Caco-2 (cell line): Measurements from ENCODE around the gene PDE6C. TPM values are rescaled to one million over a fixed set of nuclear protein-coding genes. Genes with fewer than 3 reads are reported as not detected.

Experiments used
- BruUV-seq: library from RNA; stranded (reverse); fragments of 400-500 nt; replicated peaks from 2 replicates; lab custom pipeline; 2021; lab: Mats Ljungman, UMichigan
- CTCF ChIA-PET: fragments of 300-600 bp; sonication (Branson Sonifier 250); formaldehyde crosslinking; loops from one replicate; lab custom pipeline; 2022; ENCODE audit warnings: antibody characterized with exemption; lab: Charles Lee
- POLR2A ChIA-PET: fragments of 300-600 bp; sonication (Branson Sonifier 250); formaldehyde crosslinking; loops from one replicate; lab custom pipeline; 2022; ENCODE audit warnings: antibody characterized with exemption; lab: Charles Lee
- DNase-seq, 2 experiments: peaks; one replicate each; pipeline versions ENCODE4 v3.0.0 to v3.0.0-alpha.2; 2020 to 2022
- H3K27me3 ChIP-seq: replicated peaks from 2 replicates; pipeline ENCODE4 v1.6.0; 2011; ENCODE audit warnings: low read length; ENCODE audit not compliant: control insufficient read depth, insufficient read depth
- H3K36me3 ChIP-seq: 2 replicates; pipeline ENCODE4 v1.5.1; 2011; ENCODE audit warnings: low read length; ENCODE audit not compliant: control insufficient read depth, insufficient read depth
- H3K4me1 ChIP-seq: fragments of 250-450 bp; sonication (Bioruptor Pico); 2 replicates; pipeline ENCODE4 v1.5.1; 2020; ENCODE audit warnings: mild to moderate bottlenecking
- H3K4me3 ChIP-seq: 2 replicates; pipeline ENCODE4 v1.5.1; 2011; ENCODE audit warnings: low read depth, mild to moderate bottlenecking, control low read depth, low read length
- H3K9me3 ChIP-seq: fragments of 250-450 bp; sonication (Bioruptor Pico); 2 replicates; pipeline ENCODE4 v1.5.1; 2020; ENCODE audit warnings: mild to moderate bottlenecking, moderate library complexity
- H3K27ac Mint-ChIP-seq: one replicate; pipeline ENCODE4 v1.8.0; 2022; ENCODE audit warnings: mixed read lengths; ENCODE audit not compliant: unreplicated experiment
- H3K27me3 Mint-ChIP-seq: one replicate; pipeline ENCODE4 v1.8.0; 2022; ENCODE audit warnings: mixed read lengths; ENCODE audit not compliant: insufficient read depth, unreplicated experiment
- H3K36me3 Mint-ChIP-seq: one replicate; pipeline ENCODE4 v1.8.0; 2022; ENCODE audit warnings: mild to moderate bottlenecking, mixed read lengths; ENCODE audit not compliant: insufficient read depth, unreplicated experiment
- H3K4me1 Mint-ChIP-seq: one replicate; pipeline ENCODE4 v1.8.0; 2022; ENCODE audit warnings: low read depth, mixed read lengths; ENCODE audit not compliant: unreplicated experiment
- H3K4me3 Mint-ChIP-seq: one replicate; pipeline ENCODE4 v1.8.0; 2022; ENCODE audit warnings: mild to moderate bottlenecking, moderate library complexity, mixed read lengths; ENCODE audit not compliant: unreplicated experiment
- H3K9me3 Mint-ChIP-seq: one replicate; pipeline ENCODE4 v1.8.0; 2022; ENCODE audit warnings: mixed read lengths; ENCODE audit not compliant: unreplicated experiment
- intact Hi-C: fragments of 100-400 bp; cut with micrococcal nuclease; formaldehyde crosslinking; loops from one replicate; pipeline ENCODE4 v1.10.0; 2022; ENCODE audit not compliant: unreplicated experiment
- total RNA-seq: library from RNA; stranded (reverse); gene quantifications from 2 replicates; pipeline ENCODE4 v1.2.3, GENCODE V29; 2022
- TF ChIP-seq, protein P1 (sequence below), 2 experiments: fragments of 200-600 bp in 1 of 2; IDR thresholded peaks; 1 replicate in 1 of 2; 2 replicates in 1 of 2; pipeline versions ENCODE4 v1.5.1 to v1.8.0; 2011 to 2022; ENCODE audit warnings: antibody characterized with exemption in 1 of 2, control low read depth in 1 of 2, inconsistent platforms in 1 of 2, low read depth in 1 of 2, low read length in 1 of 2, mild to moderate bottlenecking in 1 of 2, moderate library complexity in 1 of 2; ENCODE audit not compliant: insufficient read depth in 1 of 2, severe bottlenecking in 1 of 2, unreplicated experiment in 1 of 2

The PDE6C gene
- total RNA-seq, 1 experiment from 2014 or later, result not detected

DNA sequence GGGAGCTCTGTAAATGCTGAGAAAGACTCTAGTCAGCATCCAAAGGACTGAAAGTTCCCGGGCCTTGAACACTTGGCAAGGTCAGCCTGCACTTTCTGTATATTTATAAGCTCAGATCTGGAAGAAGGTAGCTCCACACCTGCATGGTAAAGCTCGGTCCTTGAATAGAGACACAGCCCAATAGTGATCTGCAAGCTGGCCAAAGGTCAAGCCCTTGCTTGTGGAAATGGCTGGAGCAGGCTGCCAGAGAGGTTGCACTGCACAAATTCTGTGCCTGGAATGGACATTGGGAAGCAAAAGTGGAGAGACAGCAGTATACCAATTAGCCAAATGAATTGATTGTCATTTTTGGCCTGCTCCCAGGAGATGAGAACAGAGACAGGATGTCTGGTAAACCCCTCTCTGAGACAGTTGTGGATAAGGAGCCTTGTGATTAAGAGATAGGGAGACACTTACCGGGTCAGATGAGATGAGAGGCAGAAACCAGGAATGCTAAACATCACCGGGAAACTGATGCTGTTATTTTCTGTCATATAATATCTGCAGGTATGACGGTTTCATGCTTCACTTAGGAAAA lies 98.1 kb downstream of the PDE6C start:
- H3K4me1 ChIP-seq, result 0 out of 2 replicates have a peak, but pooled peaks cover 9% of the 10 kb centered on the region
- no peak overlapping the region for H3K27ac Mint-ChIP-seq
- H3K36me3 Mint-ChIP-seq, result no peaks in the 10 kb centered on the region
- no TSS peak for BruUV-seq
- H3K9me3 Mint-ChIP-seq, result no peaks in the 10 kb centered on the region
- TF ChIP-seq, protein P1, sequence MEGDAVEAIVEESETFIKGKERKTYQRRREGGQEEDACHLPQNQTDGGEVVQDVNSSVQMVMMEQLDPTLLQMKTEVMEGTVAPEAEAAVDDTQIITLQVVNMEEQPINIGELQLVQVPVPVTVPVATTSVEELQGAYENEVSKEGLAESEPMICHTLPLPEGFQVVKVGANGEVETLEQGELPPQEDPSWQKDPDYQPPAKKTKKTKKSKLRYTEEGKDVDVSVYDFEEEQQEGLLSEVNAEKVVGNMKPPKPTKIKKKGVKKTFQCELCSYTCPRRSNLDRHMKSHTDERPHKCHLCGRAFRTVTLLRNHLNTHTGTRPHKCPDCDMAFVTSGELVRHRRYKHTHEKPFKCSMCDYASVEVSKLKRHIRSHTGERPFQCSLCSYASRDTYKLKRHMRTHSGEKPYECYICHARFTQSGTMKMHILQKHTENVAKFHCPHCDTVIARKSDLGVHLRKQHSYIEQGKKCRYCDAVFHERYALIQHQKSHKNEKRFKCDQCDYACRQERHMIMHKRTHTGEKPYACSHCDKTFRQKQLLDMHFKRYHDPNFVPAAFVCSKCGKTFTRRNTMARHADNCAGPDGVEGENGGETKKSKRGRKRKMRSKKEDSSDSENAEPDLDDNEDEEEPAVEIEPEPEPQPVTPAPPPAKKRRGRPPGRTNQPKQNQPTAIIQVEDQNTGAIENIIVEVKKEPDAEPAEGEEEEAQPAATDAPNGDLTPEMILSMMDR (IDR thresholded peaks at IDR 0.05; ENCODE audit: insufficient read depth in 1 of 2, low read depth in 1 of 2, low read length in 1 of 2, severe bottlenecking in 1 of 2, unreplicated experiment in 1 of 2), result no peak
- no peak for DNase-seq
- POLR2A ChIA-PET, result no interaction called here
- peaks cover 11% of the 10 kb centered on the region for H3K4me1 Mint-ChIP-seq
- H3K4me3 ChIP-seq, result no peak overlapping the region
- no peaks in the 10 kb centered on the region for H3K36me3 ChIP-seq
- H3K27me3 Mint-ChIP-seq, result no peaks in the 10 kb centered on the region
- no peak overlapping the region for H3K4me3 Mint-ChIP-seq
- CTCF ChIA-PET, result interaction anchor here (0.6 to 1.7 kb wide), 2 partner anchors 9 to 105 kb away, joined by 9 read pairs; no protein-coding TSS in a partner anchor
- intact Hi-C loops, result no loop called here
- H3K27me3 ChIP-seq, result no peaks in the 10 kb centered on the region; the same call in 1 of the 2 replicates
- H3K9me3 ChIP-seq, result no peaks in the 10 kb centered on the region

DNA sequence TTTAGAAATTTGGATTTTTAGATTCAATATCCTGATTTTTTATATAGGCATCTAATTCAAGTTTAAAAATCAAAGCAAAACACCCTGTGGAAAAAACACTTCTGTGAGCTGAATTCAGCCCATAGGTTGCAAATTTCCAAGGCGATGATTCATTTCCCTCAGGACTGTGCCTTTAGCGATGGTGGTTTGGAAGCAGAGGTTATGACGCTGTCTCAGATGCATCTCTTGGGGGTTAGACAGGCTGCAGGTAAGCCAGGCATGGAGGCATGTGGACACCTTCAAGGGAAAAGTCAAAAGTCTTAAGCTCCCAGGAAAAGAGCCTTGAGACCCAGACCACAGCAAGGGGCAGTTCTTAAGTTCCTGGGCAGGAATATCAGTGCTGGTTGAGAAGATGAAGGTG lies 99.6 kb downstream of the PDE6C start:
- intact Hi-C loops, result no loop called here
- ChIA-PET POLR2A (no interaction called here), CTCF (no interaction called here)
- no peaks in the 10 kb centered on the region for H3K36me3 ChIP-seq
- Mint-ChIP-seq H3K27me3 (no peaks in the 10 kb centered on the region), H3K27ac (no peak overlapping the region), H3K9me3 (no peaks in the 10 kb centered on the region), H3K4me3 (no peak overlapping the region), H3K36me3 (no peaks in the 10 kb centered on the region), H3K4me1 (peaks cover 10% of the 10 kb centered on the region)
- no peaks in the 10 kb centered on the region for H3K9me3 ChIP-seq
- 0 out of 2 replicates have a peak, but pooled peaks cover 9% of the 10 kb centered on the region for H3K4me1 ChIP-seq
- no peaks in the 10 kb centered on the region; the same call in 1 of the 2 replicates for H3K27me3 ChIP-seq
- BruUV-seq, result no TSS peak
- no peak overlapping the region for H3K4me3 ChIP-seq
- DNase-seq, result no peak
- TF ChIP-seq, protein P1 (IDR thresholded peaks at IDR 0.05; ENCODE audit: insufficient read depth in 1 of 2, low read depth in 1 of 2, low read length in 1 of 2, severe bottlenecking in 1 of 2, unreplicated experiment in 1 of 2), result no peak

GRCh38 chr10:93712593-93712992 lies 100.3 kb downstream of the PDE6C start:
- H3K27me3 ChIP-seq, result no peaks in the 10 kb centered on the region; the same call in 1 of the 2 replicates
- CTCF ChIA-PET, result no interaction called here
- Mint-ChIP-seq H3K27me3 (peaks cover under 1% of the 10 kb centered on the region), H3K36me3 (no peaks in the 10 kb centered on the region), H3K27ac (no peak overlapping the region), H3K9me3 (no peaks in the 10 kb centered on the region), H3K4me3 (no peak overlapping the region), H3K4me1 (peaks cover 6% of the 10 kb centered on the region)
- no TSS peak for BruUV-seq
- H3K4me1 ChIP-seq, result 0 out of 2 replicates have a peak, but pooled peaks cover 9% of the 10 kb centered on the region
- intact Hi-C loops, result no loop called here
- H3K36me3 ChIP-seq, result no peaks in the 10 kb centered on the region
- H3K4me3 ChIP-seq, result no peak overlapping the region
- TF ChIP-seq, protein P1 (IDR thresholded peaks at IDR 0.05; ENCODE audit: insufficient read depth in 1 of 2, low read depth in 1 of 2, low read length in 1 of 2, severe bottlenecking in 1 of 2, unreplicated experiment in 1 of 2), result no peak
- no peaks in the 10 kb centered on the region for H3K9me3 ChIP-seq
- DNase-seq, result no peak
- POLR2A ChIA-PET, result no interaction called here
